VCaP (cell line): Measurements from ENCODE around the gene AJAP1.
"Not testable (repeated sequence)": the region's sequence is repeated elsewhere in the genome, so short reads cannot be mapped to it uniquely, and the experiment has no call there.

Source experiments
- H3K27ac ChIP-seq: fragments of 450-650 bp; 2 replicates; pipeline ENCODE4 v1.5.1; 2017
- CTCF ChIP-seq: fragments of 450-650 bp; conservative IDR thresholded peaks from 2 replicates; pipeline ENCODE4 v1.5.1; 2017; ENCODE audit warnings: mild to moderate bottlenecking, moderate library complexity

The AJAP1 gene

GRCh38 chr1:4615138-4615470, 39.3 kb upstream of the AJAP1 start:
- no peak for TF ChIP-seq CTCF
- no peak overlapping the region for H3K27ac ChIP-seq

GRCh38 chr1:4615501-4615900, 38.9 kb upstream of the AJAP1 start:
- no peak overlapping the region for H3K27ac ChIP-seq
- TF ChIP-seq CTCF = no peak

- TF ChIP-seq CTCF = no peak
- no peak overlapping the region for H3K27ac ChIP-seq
Observed at GRCh38 chr1:4616831-4617465, 37.5 kb upstream of the AJAP1 start.

- no peak for TF ChIP-seq CTCF
Observed at GRCh38 chr1:4617506-4617905, 36.9 kb upstream of the AJAP1 start.

GRCh38 chr1:4618827-4619226, 35.6 kb upstream of the AJAP1 start:
- H3K27ac ChIP-seq = not testable (repeated sequence)

More at GRCh38 chr1:4617506-4617905, 36.9 kb upstream of the AJAP1 start:
- H3K27ac ChIP-seq = no peak overlapping the region

- no peak overlapping the region for H3K27ac ChIP-seq
- no peak for TF ChIP-seq CTCF
Observed at GRCh38 chr1:4621646-4622045, 32.8 kb upstream of the AJAP1 start.

- no peak for TF ChIP-seq CTCF
- H3K27ac ChIP-seq = no peak overlapping the region
Observed at GRCh38 chr1:4622821-4623220, 31.6 kb upstream of the AJAP1 start.

GRCh38 chr1:4624141-4624715, 30.2 kb upstream of the AJAP1 start:
- H3K27ac ChIP-seq = no peak overlapping the region
- no peak for TF ChIP-seq CTCF
